Activated B cell treated with CpG ODN at 0.5 μM for 24 hours (primary cell): ENCODE measurements around the gene KCNJ1. TPM values are rescaled to one million over a fixed set of nuclear protein-coding genes. Genes with fewer than 3 reads are reported as not detected.

Experiments
- ATAC-seq: fragments of 200-7000 bp; cut with Tn5 transposase; one replicate; pipeline ENCODE4 v1.10.0; 2021; ENCODE audit warnings: low read depth, mild to moderate bottlenecking, moderate library complexity
- CTCF ChIA-PET: fragments of 350-600 bp; sonication (Branson Sonifier 250); formaldehyde crosslinking; loops from one replicate; lab custom pipeline; 2021; ENCODE audit warnings: antibody characterized with exemption; lab: Charles Lee
- POLR2A ChIA-PET: fragments of 350-600 bp; sonication (Branson Sonifier 250); formaldehyde crosslinking; loops from one replicate; lab custom pipeline; 2021; ENCODE audit warnings: antibody characterized with exemption; lab: Charles Lee
- DNase-seq: peaks from one replicate; pipeline ENCODE4 v3.0.0; 2022
- H3K27ac Mint-ChIP-seq: one replicate; pipeline ENCODE4 v1.8.0; 2020; ENCODE audit warnings: mixed read lengths
- H3K27me3 Mint-ChIP-seq: one replicate; pipeline ENCODE4 v1.8.0; 2021; ENCODE audit warnings: mixed read lengths
- H3K36me3 Mint-ChIP-seq: one replicate; pipeline ENCODE4 v1.8.0; 2021; ENCODE audit warnings: low read depth, mixed read lengths
- H3K4me1 Mint-ChIP-seq: one replicate; pipeline ENCODE4 v1.8.0; 2021; ENCODE audit warnings: mixed read lengths
- H3K4me3 Mint-ChIP-seq: one replicate; pipeline ENCODE4 v1.8.0; 2020; ENCODE audit warnings: mild to moderate bottlenecking, mixed read lengths
- H3K9me3 Mint-ChIP-seq: one replicate; pipeline ENCODE4 v1.8.0; 2020; ENCODE audit warnings: mixed read lengths
- intact Hi-C: fragments of 100-400 bp; cut with micrococcal nuclease; formaldehyde crosslinking; loops from one replicate; pipeline ENCODE4 v1.15.1; 2024
- total RNA-seq: library from RNA; stranded (reverse); gene quantifications from 2 replicates; pipeline ENCODE4 v1.2.3, GENCODE V29; 2022
- TF ChIP-seq, protein P1 (sequence below): fragments of 200-600 bp; IDR thresholded peaks from one replicate; pipeline ENCODE4 v1.8.0; 2022; ENCODE audit warnings: antibody characterized with exemption, mild to moderate bottlenecking

The KCNJ1 gene
- total RNA-seq, 1 donor from 2014 or later, result not detected

DNA sequence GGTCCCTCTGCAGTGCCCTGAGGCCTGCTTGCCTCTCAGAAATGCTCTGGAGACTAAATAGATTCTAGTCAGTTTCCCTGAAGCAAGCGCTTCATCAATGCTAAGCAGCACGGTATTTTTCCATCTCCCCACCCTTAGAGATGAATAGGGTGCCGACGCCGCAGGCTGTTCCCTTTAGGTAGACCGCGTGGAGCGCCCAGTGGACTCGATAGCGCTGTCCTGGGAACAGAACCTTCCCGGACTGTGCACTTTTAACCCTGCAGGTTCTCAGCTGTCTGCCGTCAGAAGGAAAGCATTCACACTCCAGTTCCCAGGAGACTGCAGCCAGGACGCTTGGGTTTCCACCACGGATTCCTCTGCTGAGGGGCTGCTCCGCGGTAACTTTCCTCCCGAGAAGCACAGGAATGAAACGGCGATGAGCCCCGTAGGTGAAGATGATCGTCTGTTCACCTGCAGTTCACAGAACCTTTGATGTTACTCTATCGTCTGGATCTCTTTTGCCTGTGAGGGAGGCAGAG, 9.1 kb upstream of the KCNJ1 start:
- DNase-seq (no peak), ATAC-seq (no peak)
- TF ChIP-seq, protein P1, sequence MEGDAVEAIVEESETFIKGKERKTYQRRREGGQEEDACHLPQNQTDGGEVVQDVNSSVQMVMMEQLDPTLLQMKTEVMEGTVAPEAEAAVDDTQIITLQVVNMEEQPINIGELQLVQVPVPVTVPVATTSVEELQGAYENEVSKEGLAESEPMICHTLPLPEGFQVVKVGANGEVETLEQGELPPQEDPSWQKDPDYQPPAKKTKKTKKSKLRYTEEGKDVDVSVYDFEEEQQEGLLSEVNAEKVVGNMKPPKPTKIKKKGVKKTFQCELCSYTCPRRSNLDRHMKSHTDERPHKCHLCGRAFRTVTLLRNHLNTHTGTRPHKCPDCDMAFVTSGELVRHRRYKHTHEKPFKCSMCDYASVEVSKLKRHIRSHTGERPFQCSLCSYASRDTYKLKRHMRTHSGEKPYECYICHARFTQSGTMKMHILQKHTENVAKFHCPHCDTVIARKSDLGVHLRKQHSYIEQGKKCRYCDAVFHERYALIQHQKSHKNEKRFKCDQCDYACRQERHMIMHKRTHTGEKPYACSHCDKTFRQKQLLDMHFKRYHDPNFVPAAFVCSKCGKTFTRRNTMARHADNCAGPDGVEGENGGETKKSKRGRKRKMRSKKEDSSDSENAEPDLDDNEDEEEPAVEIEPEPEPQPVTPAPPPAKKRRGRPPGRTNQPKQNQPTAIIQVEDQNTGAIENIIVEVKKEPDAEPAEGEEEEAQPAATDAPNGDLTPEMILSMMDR, result no peak
- CTCF ChIA-PET, result no interaction called here
- Mint-ChIP-seq H3K36me3 (no peaks in the 10 kb centered on the region), H3K4me3 (no peak overlapping the region), H3K4me1 (no peaks in the 10 kb centered on the region), H3K9me3 (no peaks in the 10 kb centered on the region), H3K27ac (no peak overlapping the region), H3K27me3 (peaks cover 40% of the 10 kb centered on the region)
- POLR2A ChIA-PET, result no interaction called here
- intact Hi-C loops, result no loop called here

DNA sequence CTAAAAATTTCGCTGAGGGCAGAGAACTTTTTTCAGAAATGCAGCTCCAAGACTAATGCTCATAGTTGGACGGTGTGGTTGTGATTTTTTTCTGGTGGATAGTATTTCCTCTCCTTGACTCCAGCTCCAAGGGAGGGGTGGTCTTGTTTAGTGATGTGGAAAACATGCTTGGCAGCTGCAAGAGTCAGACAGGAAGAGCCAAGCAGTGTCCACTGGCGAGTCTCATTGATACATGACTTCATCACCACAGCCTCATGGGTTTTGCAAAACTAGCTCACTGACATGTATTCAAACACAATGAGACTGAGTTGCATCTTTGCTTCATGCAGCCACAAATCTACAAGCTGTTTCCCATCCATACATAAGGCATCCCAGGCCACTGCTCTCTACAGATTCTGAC, 7.3 kb upstream of the KCNJ1 start:
- intact Hi-C loops, result no loop called here
- Mint-ChIP-seq H3K27me3 (peaks cover 36% of the 10 kb centered on the region), H3K9me3 (no peaks in the 10 kb centered on the region), H3K4me1 (no peaks in the 10 kb centered on the region), H3K4me3 (no peak overlapping the region), H3K36me3 (no peaks in the 10 kb centered on the region), H3K27ac (no peak overlapping the region)
- POLR2A ChIA-PET, result no interaction called here
- CTCF ChIA-PET, result interaction anchor here (2.3 kb wide), 1 partner anchor 11 kb away, joined by 7 read pairs; no protein-coding TSS in a partner anchor
- TF ChIP-seq, protein P1, result no peak
- DNase-seq, result no peak
- ATAC-seq, result no peak

DNA sequence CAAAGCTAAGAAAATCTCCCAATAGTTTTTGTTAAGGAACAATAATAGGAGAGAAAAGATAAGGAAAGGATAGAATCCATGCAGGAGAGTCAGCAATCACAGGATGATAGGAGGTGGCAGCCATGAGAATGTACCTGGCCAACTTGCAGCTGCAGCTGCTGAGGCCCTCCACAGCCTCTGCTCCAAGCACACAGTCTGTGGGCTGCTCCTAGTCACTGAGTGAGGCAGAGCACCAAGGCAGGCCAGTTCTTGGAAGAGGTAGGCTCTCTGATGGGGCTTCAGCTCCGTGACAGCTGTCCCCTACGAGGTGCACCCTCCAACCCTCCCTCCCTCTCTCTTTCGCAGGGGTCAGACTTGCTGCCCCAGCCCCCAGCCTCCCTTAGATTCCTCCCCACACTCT, 5.5 kb upstream of the KCNJ1 start:
- intact Hi-C loops, result no loop called here
- Mint-ChIP-seq H3K9me3 (no peaks in the 10 kb centered on the region), H3K36me3 (no peaks in the 10 kb centered on the region), H3K27me3 (peaks cover 26% of the 10 kb centered on the region), H3K27ac (no peak overlapping the region), H3K4me3 (no peak overlapping the region), H3K4me1 (no peaks in the 10 kb centered on the region)
- POLR2A ChIA-PET, result no interaction called here
- ATAC-seq, result no peak
- TF ChIP-seq, protein P1, result no peak
- CTCF ChIA-PET, result no interaction called here
- no peak for DNase-seq

DNA sequence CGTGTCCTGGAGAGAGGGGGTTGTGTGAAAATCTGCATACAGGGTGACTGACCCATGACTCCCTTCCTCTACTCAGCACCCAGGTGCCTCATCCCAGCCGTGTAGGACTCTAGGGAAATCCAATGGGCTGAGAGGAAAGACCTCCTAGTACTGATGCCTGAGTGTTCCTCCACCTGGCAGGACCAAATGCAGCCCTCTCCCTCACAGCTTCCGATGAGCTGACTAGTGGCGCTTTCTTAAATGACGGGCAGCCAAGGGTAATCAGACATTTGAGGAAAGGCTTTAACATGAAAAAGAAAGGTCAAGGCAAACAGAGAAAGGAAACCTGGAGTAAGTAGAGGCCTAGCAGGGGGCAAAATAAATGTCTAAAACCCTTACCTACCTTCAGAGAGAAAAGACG, 5.0 kb upstream of the KCNJ1 start:
- Mint-ChIP-seq H3K9me3 (no peaks in the 10 kb centered on the region), H3K4me3 (no peak overlapping the region), H3K27ac (no peak overlapping the region), H3K4me1 (no peaks in the 10 kb centered on the region), H3K36me3 (no peaks in the 10 kb centered on the region), H3K27me3 (peaks cover 21% of the 10 kb centered on the region)
- POLR2A ChIA-PET, result no interaction called here
- ATAC-seq (no peak), DNase-seq (no peak)
- CTCF ChIA-PET, result no interaction called here
- TF ChIP-seq, protein P1, result no peak
- intact Hi-C loops, result no loop called here

DNA sequence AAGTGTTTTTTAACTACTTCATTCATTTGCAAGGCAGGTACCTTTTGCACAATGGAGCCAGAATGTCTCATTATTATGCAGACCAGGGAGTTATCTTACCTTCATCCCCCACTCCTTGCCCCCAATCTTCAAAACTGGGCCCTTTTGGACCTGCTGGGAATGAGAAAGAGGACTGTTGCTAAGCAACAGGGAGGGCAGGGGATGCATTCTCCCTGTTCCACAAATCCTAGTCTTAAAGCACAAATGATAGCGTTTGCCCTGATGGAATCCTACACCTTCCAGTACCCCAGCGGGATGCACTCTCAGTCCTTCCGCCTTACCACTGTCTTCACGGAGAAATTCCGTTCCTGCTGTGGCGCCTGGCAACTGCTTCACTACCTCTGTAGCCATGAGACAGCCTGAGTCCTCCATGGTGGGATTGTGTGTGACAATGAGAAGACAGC, 4.1 kb upstream of the KCNJ1 start:
- Mint-ChIP-seq H3K4me1 (no peaks in the 10 kb centered on the region), H3K36me3 (no peaks in the 10 kb centered on the region), H3K27ac (no peak overlapping the region), H3K27me3 (peaks cover 16% of the 10 kb centered on the region), H3K9me3 (no peaks in the 10 kb centered on the region), H3K4me3 (no peak overlapping the region)
- ChIA-PET POLR2A (no interaction called here), CTCF (no interaction called here)
- ATAC-seq (no peak), DNase-seq (no peak)
- intact Hi-C loops, result no loop called here
- TF ChIP-seq, protein P1, result no peak
